Psoas muscle (tissue), 8 donors: ENCODE measurements around the gene ZDHHC19. TPM values are rescaled to one million over a fixed set of nuclear protein-coding genes. Genes with fewer than 3 reads are reported as not detected.
"Not testable (repeated sequence)": the region's sequence is repeated elsewhere in the genome, so short reads cannot be mapped to it uniquely, and the experiment has no call there.

ENCODE experiments used
- ATAC-seq, 4 donors: fragments of 200-7000 bp; cut with Tn5 transposase; one replicate each; pipeline ENCODE4 v1.9.1; 2020; ENCODE audit warnings: moderate library complexity in 3 of 4, mild to moderate bottlenecking in 2 of 4
- DNase-seq, 2 donors: peaks; one replicate each; pipeline ENCODE4 v3.0.0-alpha.2; 2020
- H3K27ac ChIP-seq: fragments of 200-600 bp; one replicate; pipeline ENCODE4 v1.8.0; 2022
- H3K27me3 ChIP-seq, 3 donors: fragments of 200-600 bp in 1 of 3; one replicate each; pipeline versions ENCODE4 v1.6.1 to v1.8.0; 2013 to 2022; ENCODE audit warnings: low read length in 2 of 3, mild to moderate bottlenecking in 2 of 3, moderate library complexity in 1 of 3; ENCODE audit not compliant: insufficient read depth in 3 of 3
- H3K36me3 ChIP-seq, 2 donors: fragments of 200-600 bp in 1 of 2; one replicate each; pipeline versions ENCODE4 v1.6.1 to v1.8.0; 2013 to 2022; ENCODE audit warnings: low read depth in 1 of 2, mild to moderate bottlenecking in 1 of 2, moderate library complexity in 1 of 2; ENCODE audit not compliant: insufficient read depth in 1 of 2
- H3K4me1 ChIP-seq: fragments of 200-600 bp; one replicate; pipeline ENCODE4 v1.8.0; 2022
- H3K4me3 ChIP-seq: fragments of 200-600 bp; one replicate; pipeline ENCODE4 v1.8.0; 2022; ENCODE audit warnings: mild to moderate bottlenecking
- H3K9me3 ChIP-seq: fragments of 200-600 bp; one replicate; pipeline ENCODE4 v1.8.0; 2022
- CTCF ChIP-seq: fragments of 200-600 bp; IDR thresholded peaks from one replicate; pipeline ENCODE4 v1.8.0; 2022; ENCODE audit warnings: antibody characterized with exemption
- WGBS, 3 donors: extraction: QIAGEN DNeasy Blood & Tissue Kit; methylation state at CpG; one replicate each; pipeline versions ENCODE4 v1.1.6 to v1.1.7; 2013; 5-methylcytosine and 5-hydroxymethylcytosine counted together
- intact Hi-C, 2 donors: fragments of 100-400 bp; cut with DNase I; formaldehyde crosslinking; loops; one replicate each; pipeline versions ENCODE4 v1.11.0 to v1.14.2; 2022
- polyA plus RNA-seq, 3 donors: library from polyadenylated mRNA; stranded (reverse); fragments of 200-250 nt; gene quantifications; one replicate each; pipeline ENCODE4 v1.2.3, GENCODE V29; 2013
- total RNA-seq, 4 donors: library from RNA; stranded (reverse); fragmentation: NEBNext Ultra II Directional in 2 of 4; extraction: Animal tissue kit (Norgen Biotek cat#: 25700) in 2 of 4; gene quantifications; one replicate each; pipeline versions ENCODE4 v1.2.1 to v1.2.4, GENCODE V29; 2021 to 2023
- donor health status: healthy with polysubstance abuse.
- donor health status: DM: no; HTN: no; CAD: no; lungs with moderate emphysema.
- donor health status: Bipolar disorder and iron deficiency.
- donor health status: healthy.
- donor health status: DM: yes; HTN: yes; CAD: no.
- donor health status: DM: no; HTN: no; CAD: no.
- donor health status: DM: no; HTN: no; CAD: no.
- donor health status: DM: yes; HTN: yes; CAD: no.

The ZDHHC19 gene
- total and polyA plus RNA-seq, 7 donors: 0.25 to 1.1 (median 0.38) TPM; not detected in 2

- Histone ChIP-seq H3K36me3 (peaks cover 8 to 54% of the 10 kb centered on the region in 2 donors), H3K27me3 (no peaks in the 10 kb centered on the region), H3K27ac (no peak overlapping the region), H3K4me3 (no peak overlapping the region), H3K9me3 (no peaks in the 10 kb centered on the region), H3K4me1 (peaks cover 2% of the 10 kb centered on the region)
- TF ChIP-seq CTCF: no peak
- ATAC-seq (no peak), DNase-seq (no peak)
- 98 to 99% (median 99%) methylated on average over 16 of the region's 16 CpGs for WGBS, 3 donors
- intact Hi-C loops: loop anchor here (5.0 to 10.0 kb wide), 4 partner anchors 63 to 265 kb away; partner anchors contain the start of genes DYNLT2B (in 2 of the 2) and SMCO1 (in 2 of the 2)
These were observed 40.7 kb upstream of the ZDHHC19 start for GRCh38 chr3:196251918-196252317.

- 85 to 94% (median 90%) methylated on average over 12 to 13 of the region's 13 CpGs for WGBS, 3 donors
These were observed 35.6 kb upstream of the ZDHHC19 start for GRCh38 chr3:196246612-196247308.

GRCh38 chr3:196244166-196244565 lies 33.0 kb upstream of the ZDHHC19 start:
- WGBS, 3 donors: 97 to 99% (median 97%) methylated on average over 28 to 34 of the region's 34 CpGs
- DNase-seq, intact Hi-C loops, ATAC-seq, H3K9me3 ChIP-seq, H3K27me3 ChIP-seq, H3K4me1 ChIP-seq, H3K4me3 ChIP-seq, H3K27ac ChIP-seq: not testable (repeated sequence)
- peaks cover 31 to 82% of the 10 kb centered on the region in 2 donors for H3K36me3 ChIP-seq

More at GRCh38 chr3:196246612-196247308, 35.6 kb upstream of the ZDHHC19 start:
- H3K4me1 ChIP-seq: peaks cover 2% of the 10 kb centered on the region
- H3K27me3 ChIP-seq: no peaks in the 10 kb centered on the region
- H3K9me3 ChIP-seq: no peaks in the 10 kb centered on the region
- H3K36me3 ChIP-seq: peaks cover 20 to 56% of the 10 kb centered on the region in 2 donors
- H3K4me3 ChIP-seq: no peak overlapping the region
- no peak for DNase-seq
- no peak overlapping the region for H3K27ac ChIP-seq
- ATAC-seq: no peak
- intact Hi-C loops: no loop called here
- no peak for TF ChIP-seq CTCF

- Histone ChIP-seq H3K27ac (no peak overlapping the region), H3K4me3 (no peak overlapping the region), H3K4me1 (no peaks in the 10 kb centered on the region), H3K9me3 (no peaks in the 10 kb centered on the region), H3K36me3 (peaks cover 26 to 83% of the 10 kb centered on the region in 2 donors), H3K27me3 (no peaks in the 10 kb centered on the region)
- no peak for TF ChIP-seq CTCF
- intact Hi-C loops: no loop called here
- ATAC-seq (no peak), DNase-seq (no peak)
- WGBS, 3 donors: 90% methylated on average over 8 of the region's 8 CpGs
These were observed 30.5 kb upstream of the ZDHHC19 start for GRCh38 chr3:196241704-196242103.

- Histone ChIP-seq H3K4me3 (no peak overlapping the region), H3K9me3 (no peaks in the 10 kb centered on the region), H3K36me3 (peaks cover 23 to 81% of the 10 kb centered on the region in 2 donors), H3K4me1 (no peaks in the 10 kb centered on the region), H3K27me3 (no peaks in the 10 kb centered on the region), H3K27ac (no peak overlapping the region)
- intact Hi-C loops: no loop called here
- ATAC-seq (no peak), DNase-seq (no peak)
- no peak for TF ChIP-seq CTCF
- 85 to 91% (median 88%) methylated on average over 4 of the region's 4 CpGs for WGBS, 3 donors
These were observed 29.2 kb upstream of the ZDHHC19 start for GRCh38 chr3:196240424-196240823.
